ENCODE measurements around the gene CDKN2B-AS1.

DNA sequence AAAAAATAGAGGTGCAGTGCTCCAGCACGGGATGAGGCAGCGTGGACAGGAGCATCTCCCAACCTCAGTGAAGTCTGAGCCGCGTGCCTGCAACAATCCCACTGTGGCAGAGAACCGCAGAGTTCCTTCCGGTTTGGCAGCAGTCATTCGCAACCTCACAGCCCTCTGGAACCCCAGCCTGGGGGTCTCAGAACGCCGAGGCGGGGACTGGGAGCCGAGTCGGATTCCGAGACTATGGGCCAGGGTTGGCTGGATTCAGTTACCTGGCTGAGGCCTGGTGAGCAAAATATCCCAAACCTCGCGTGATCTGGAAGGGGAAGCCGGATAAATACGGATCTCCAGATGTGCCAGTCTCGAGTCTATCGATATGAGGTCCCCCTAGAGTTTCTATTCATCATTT, 27.4 kb upstream of the CDKN2B-AS1 start:
- TF ChIP-seq, protein P1, sequence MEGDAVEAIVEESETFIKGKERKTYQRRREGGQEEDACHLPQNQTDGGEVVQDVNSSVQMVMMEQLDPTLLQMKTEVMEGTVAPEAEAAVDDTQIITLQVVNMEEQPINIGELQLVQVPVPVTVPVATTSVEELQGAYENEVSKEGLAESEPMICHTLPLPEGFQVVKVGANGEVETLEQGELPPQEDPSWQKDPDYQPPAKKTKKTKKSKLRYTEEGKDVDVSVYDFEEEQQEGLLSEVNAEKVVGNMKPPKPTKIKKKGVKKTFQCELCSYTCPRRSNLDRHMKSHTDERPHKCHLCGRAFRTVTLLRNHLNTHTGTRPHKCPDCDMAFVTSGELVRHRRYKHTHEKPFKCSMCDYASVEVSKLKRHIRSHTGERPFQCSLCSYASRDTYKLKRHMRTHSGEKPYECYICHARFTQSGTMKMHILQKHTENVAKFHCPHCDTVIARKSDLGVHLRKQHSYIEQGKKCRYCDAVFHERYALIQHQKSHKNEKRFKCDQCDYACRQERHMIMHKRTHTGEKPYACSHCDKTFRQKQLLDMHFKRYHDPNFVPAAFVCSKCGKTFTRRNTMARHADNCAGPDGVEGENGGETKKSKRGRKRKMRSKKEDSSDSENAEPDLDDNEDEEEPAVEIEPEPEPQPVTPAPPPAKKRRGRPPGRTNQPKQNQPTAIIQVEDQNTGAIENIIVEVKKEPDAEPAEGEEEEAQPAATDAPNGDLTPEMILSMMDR (optimal IDR thresholded peaks at IDR 0.05 in 1 of 3, IDR thresholded peaks at IDR 0.05 in 1 of 3, conservative IDR thresholded peaks at IDR 0.05 in 1 of 3; ENCODE audit: extremely low read depth in 1 of 3, insufficient read depth in 2 of 3, low read length in 3 of 3): no peak
- no peak for TF ChIP-seq EZH2 (IDR thresholded peaks at IDR 0.05; ENCODE audit: low read length)

Data from keratinocyte (primary cell).